Activated CD4-positive, alpha-beta T cell treated with anti-CD3 and anti-CD28 coated beads, Interleukin-2, amount 10 ng/mL, durations not matched to agents 7 days and 5 days (primary cell): ENCODE measurements around the gene HS3ST4. TPM values are rescaled to one million over a fixed set of nuclear protein-coding genes. Genes with fewer than 3 reads are reported as not detected.

Experiments
- CTCF ChIA-PET: fragments of 350-600 bp; sonication (Branson Sonifier 250); formaldehyde crosslinking; loops from one replicate; lab custom pipeline; 2021; ENCODE audit warnings: antibody characterized with exemption; lab: Charles Lee
- POLR2A ChIA-PET: fragments of 350-600 bp; sonication (Branson Sonifier 250); formaldehyde crosslinking; loops from one replicate; lab custom pipeline; 2021; ENCODE audit warnings: antibody characterized with exemption; lab: Charles Lee
- DNase-seq: peaks from one replicate; pipeline ENCODE4 v3.0.0-alpha.2; 2020
- H3K27ac Mint-ChIP-seq: one replicate; pipeline ENCODE4 v1.8.0; 2021; ENCODE audit warnings: mild to moderate bottlenecking, moderate library complexity, mixed read lengths
- H3K27me3 Mint-ChIP-seq: one replicate; pipeline ENCODE4 v1.8.0; 2021; ENCODE audit warnings: mixed read lengths
- H3K36me3 Mint-ChIP-seq: one replicate; pipeline ENCODE4 v1.8.0; 2021; ENCODE audit warnings: low read depth, mixed read lengths
- H3K4me1 Mint-ChIP-seq: one replicate; pipeline ENCODE4 v1.8.0; 2021; ENCODE audit warnings: mixed read lengths
- H3K4me3 Mint-ChIP-seq: one replicate; pipeline ENCODE4 v1.8.0; 2021; ENCODE audit warnings: mild to moderate bottlenecking, moderate library complexity, mixed read lengths
- H3K9me3 Mint-ChIP-seq: one replicate; pipeline ENCODE4 v1.8.0; 2021; ENCODE audit warnings: mixed read lengths
- total RNA-seq, 2 experiments: library from RNA; stranded (reverse); gene quantifications; one replicate each; pipeline ENCODE4 v1.2.3, GENCODE V29; 2021

HS3ST4 gene
- total RNA-seq, 2 experiments from 2014 or later = not detected

GRCh38 chr16:25799816-25800215 is 108.1 kb downstream of the HS3ST4 start:
- no peaks in the 10 kb centered on the region for H3K27me3 Mint-ChIP-seq
- H3K4me3 Mint-ChIP-seq = no peak overlapping the region
- POLR2A ChIA-PET = no interaction called here
- CTCF ChIA-PET = no interaction called here
- no peaks in the 10 kb centered on the region for H3K9me3 Mint-ChIP-seq
- H3K27ac Mint-ChIP-seq = no peak overlapping the region
- no peaks in the 10 kb centered on the region for H3K4me1 Mint-ChIP-seq
- H3K36me3 Mint-ChIP-seq = no peaks in the 10 kb centered on the region
- DNase-seq = no peak

GRCh38 chr16:25812215-25812614 is 120.5 kb downstream of the HS3ST4 start:
- DNase-seq = no peak
- ChIA-PET POLR2A (no interaction called here), CTCF (no interaction called here)
- H3K27ac Mint-ChIP-seq = no peak overlapping the region
- H3K9me3 Mint-ChIP-seq = no peaks in the 10 kb centered on the region
- H3K27me3 Mint-ChIP-seq = no peaks in the 10 kb centered on the region
- H3K4me1 Mint-ChIP-seq = no peaks in the 10 kb centered on the region
- H3K4me3 Mint-ChIP-seq = no peak overlapping the region
- H3K36me3 Mint-ChIP-seq = no peaks in the 10 kb centered on the region

- H3K4me3 Mint-ChIP-seq = no peak overlapping the region
- ChIA-PET POLR2A (no interaction called here), CTCF (no interaction called here)
These were observed 125.5 kb downstream of the HS3ST4 start for GRCh38 chr16:25817295-25817694.

GRCh38 chr16:25817876-25818275 is 126.1 kb downstream of the HS3ST4 start:
- no peaks in the 10 kb centered on the region for H3K36me3 Mint-ChIP-seq
- no peak overlapping the region for H3K27ac Mint-ChIP-seq
- H3K4me3 Mint-ChIP-seq = no peak overlapping the region
- no peaks in the 10 kb centered on the region for H3K4me1 Mint-ChIP-seq
- POLR2A ChIA-PET = interaction anchor here (0.6 kb wide), 1 partner anchor 11 kb away, joined by 3 read pairs; no protein-coding TSS in a partner anchor
- DNase-seq = no peak
- no peaks in the 10 kb centered on the region for H3K9me3 Mint-ChIP-seq
- CTCF ChIA-PET = no interaction called here
- H3K27me3 Mint-ChIP-seq = peaks cover 2% of the 10 kb centered on the region

More at GRCh38 chr16:25817295-25817694, 125.5 kb downstream of the HS3ST4 start:
- DNase-seq = no peak
- H3K4me1 Mint-ChIP-seq = no peaks in the 10 kb centered on the region
- no peak overlapping the region for H3K27ac Mint-ChIP-seq
- peaks cover 2% of the 10 kb centered on the region for H3K27me3 Mint-ChIP-seq
- H3K9me3 Mint-ChIP-seq = no peaks in the 10 kb centered on the region
- H3K36me3 Mint-ChIP-seq = no peaks in the 10 kb centered on the region

DNA sequence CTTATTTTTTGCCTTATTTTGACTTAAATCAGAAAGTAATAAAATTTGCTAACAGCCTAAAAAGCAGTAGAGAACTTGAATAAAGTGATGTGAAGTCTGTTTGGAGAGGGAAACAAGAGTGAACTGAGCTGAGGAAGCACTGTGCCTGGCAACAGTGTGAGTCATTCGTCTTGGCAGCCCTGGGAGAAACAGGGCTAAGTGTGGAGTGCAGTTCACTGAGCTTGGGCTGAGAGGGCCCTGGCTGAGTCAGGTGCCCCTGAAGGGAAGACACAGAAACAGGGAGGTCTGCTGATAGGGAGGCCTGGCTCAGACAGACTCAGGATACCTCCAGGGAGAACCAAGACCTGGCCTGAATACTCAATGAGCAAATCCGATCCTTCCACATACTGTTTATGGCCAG is 132.1 kb downstream of the HS3ST4 start:
- Mint-ChIP-seq H3K9me3 (no peaks in the 10 kb centered on the region), H3K4me3 (no peak overlapping the region), H3K4me1 (no peaks in the 10 kb centered on the region), H3K27me3 (no peaks in the 10 kb centered on the region), H3K36me3 (no peaks in the 10 kb centered on the region), H3K27ac (no peak overlapping the region)
- CTCF ChIA-PET = no interaction called here
- DNase-seq = no peak
- POLR2A ChIA-PET = no interaction called here

- CTCF ChIA-PET = no interaction called here
- DNase-seq = no peak
- Mint-ChIP-seq H3K27me3 (no peaks in the 10 kb centered on the region), H3K4me1 (no peaks in the 10 kb centered on the region), H3K27ac (no peak overlapping the region), H3K9me3 (no peaks in the 10 kb centered on the region), H3K36me3 (no peaks in the 10 kb centered on the region), H3K4me3 (no peak overlapping the region)
- POLR2A ChIA-PET = no interaction called here
These were observed 135.9 kb downstream of the HS3ST4 start for GRCh38 chr16:25827709-25828108.

DNA sequence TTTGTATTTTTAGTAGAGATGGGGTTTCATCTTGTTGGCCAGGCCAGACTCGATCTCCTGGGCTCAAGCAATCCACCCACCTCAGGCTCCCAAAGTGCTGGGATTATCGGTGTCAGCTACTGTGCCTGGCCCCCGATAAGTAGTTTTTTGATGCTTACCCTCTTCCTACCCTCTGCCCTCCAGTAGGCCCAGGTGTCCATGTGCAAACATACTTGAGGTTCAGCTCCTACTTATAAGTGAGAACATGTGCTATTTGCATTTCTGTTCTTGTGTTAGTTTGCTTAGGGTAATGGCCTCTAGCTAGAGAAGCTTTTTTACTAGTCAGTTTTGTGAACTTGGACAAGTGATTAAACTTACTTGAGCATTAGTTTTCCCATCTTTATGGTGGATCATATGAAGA is 136.8 kb downstream of the HS3ST4 start:
- Mint-ChIP-seq H3K9me3 (no peaks in the 10 kb centered on the region), H3K4me3 (no peak overlapping the region), H3K4me1 (no peaks in the 10 kb centered on the region), H3K27ac (no peak overlapping the region), H3K27me3 (peaks cover under 1% of the 10 kb centered on the region), H3K36me3 (no peaks in the 10 kb centered on the region)
- no peak for DNase-seq
- ChIA-PET CTCF (no interaction called here), POLR2A (interaction anchor here (0.5 kb wide), 1 partner anchor 10 kb away, joined by 3 read pairs; no protein-coding TSS in a partner anchor)

- DNase-seq = no peak
- POLR2A ChIA-PET = no interaction called here
- Mint-ChIP-seq H3K27ac (no peak overlapping the region), H3K27me3 (peaks cover 8% of the 10 kb centered on the region), H3K36me3 (no peaks in the 10 kb centered on the region), H3K4me3 (no peak overlapping the region), H3K4me1 (no peaks in the 10 kb centered on the region), H3K9me3 (no peaks in the 10 kb centered on the region)
- CTCF ChIA-PET = no interaction called here
These were observed 140.5 kb downstream of the HS3ST4 start for GRCh38 chr16:25832291-25832690.

- Mint-ChIP-seq H3K9me3 (no peaks in the 10 kb centered on the region), H3K27ac (no peak overlapping the region), H3K36me3 (no peaks in the 10 kb centered on the region), H3K4me1 (peaks cover 4% of the 10 kb centered on the region), H3K4me3 (no peak overlapping the region), H3K27me3 (peaks cover 10% of the 10 kb centered on the region)
- DNase-seq = no peak
- ChIA-PET CTCF (no interaction called here), POLR2A (no interaction called here)
These were observed 142.3 kb downstream of the HS3ST4 start for GRCh38 chr16:25834101-25834500.

GRCh38 chr16:25835126-25835525 is 143.4 kb downstream of the HS3ST4 start:
- POLR2A ChIA-PET = interaction anchor here (0.7 kb wide), 1 partner anchor 480 kb away, joined by 3 read pairs; no protein-coding TSS in a partner anchor
- CTCF ChIA-PET = no interaction called here
- no peak overlapping the region for H3K4me3 Mint-ChIP-seq

DNA sequence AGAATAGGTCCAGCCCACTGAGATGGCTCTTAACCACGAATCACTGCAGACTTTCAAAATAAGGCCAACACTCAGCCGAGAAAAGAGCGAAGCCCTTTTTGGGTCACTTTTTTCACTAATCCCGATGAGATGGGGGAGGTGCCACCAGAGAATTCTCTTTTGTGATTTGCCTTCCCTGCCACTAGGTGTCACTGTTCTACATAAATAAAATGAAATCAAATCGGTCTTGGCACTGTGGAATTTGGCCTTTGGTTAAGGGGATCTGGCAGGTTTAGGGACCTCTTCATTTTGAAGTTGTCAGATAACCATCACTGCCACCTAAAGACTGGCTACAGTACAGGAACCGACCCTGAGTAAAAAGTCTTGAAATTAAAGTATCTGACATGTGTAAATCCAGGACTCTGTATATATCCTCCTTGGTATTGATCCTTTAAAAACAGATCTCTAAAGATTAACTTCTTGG is 147.0 kb downstream of the HS3ST4 start:
- peaks cover 4% of the 10 kb centered on the region for H3K4me1 Mint-ChIP-seq
- peak; percentile 43 for DNase-seq
- no peak overlapping the region for H3K4me3 Mint-ChIP-seq
- CTCF ChIA-PET = interaction anchor here (1.2 kb wide), 1 partner anchor 17 kb away, joined by 4 read pairs; no protein-coding TSS in a partner anchor
- no peak overlapping the region for H3K27ac Mint-ChIP-seq
- H3K36me3 Mint-ChIP-seq = no peaks in the 10 kb centered on the region
- no peaks in the 10 kb centered on the region for H3K9me3 Mint-ChIP-seq
- POLR2A ChIA-PET = no interaction called here
- H3K27me3 Mint-ChIP-seq = peaks cover 8% of the 10 kb centered on the region

More at GRCh38 chr16:25835126-25835525, 143.4 kb downstream of the HS3ST4 start:
- H3K9me3 Mint-ChIP-seq = no peaks in the 10 kb centered on the region
- DNase-seq = no peak
- H3K27ac Mint-ChIP-seq = no peak overlapping the region
- H3K4me1 Mint-ChIP-seq = peaks cover 4% of the 10 kb centered on the region
- peaks cover 10% of the 10 kb centered on the region for H3K27me3 Mint-ChIP-seq
- H3K36me3 Mint-ChIP-seq = no peaks in the 10 kb centered on the region

DNA sequence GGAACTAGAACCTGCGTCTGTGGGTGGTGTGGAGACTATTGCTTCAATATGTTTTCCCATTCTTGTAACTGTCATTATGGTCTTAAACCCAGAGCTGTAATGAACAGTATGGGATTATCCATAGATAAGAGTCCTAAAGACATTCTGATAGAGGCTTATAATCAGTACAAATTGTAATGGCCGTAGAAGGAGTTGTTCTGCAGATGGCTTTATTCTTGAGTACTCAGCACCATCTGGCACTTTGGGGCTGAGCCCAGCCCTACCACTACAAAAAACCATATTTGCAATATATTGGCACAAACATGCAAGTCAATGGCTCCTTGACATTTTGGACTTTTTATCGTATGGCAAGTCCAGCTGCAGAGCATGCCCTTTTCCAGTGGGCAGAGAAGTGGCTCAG is 150.0 kb downstream of the HS3ST4 start:
- H3K4me3 Mint-ChIP-seq = no peak overlapping the region
- H3K4me1 Mint-ChIP-seq = peaks cover 4% of the 10 kb centered on the region
- H3K27ac Mint-ChIP-seq = no peak overlapping the region
- no peaks in the 10 kb centered on the region for H3K36me3 Mint-ChIP-seq
- H3K9me3 Mint-ChIP-seq = no peaks in the 10 kb centered on the region
- no peak for DNase-seq
- POLR2A ChIA-PET = no interaction called here
- peaks cover 7% of the 10 kb centered on the region for H3K27me3 Mint-ChIP-seq
- CTCF ChIA-PET = no interaction called here

- H3K9me3 Mint-ChIP-seq = no peaks in the 10 kb centered on the region
- POLR2A ChIA-PET = no interaction called here
- no peak overlapping the region for H3K27ac Mint-ChIP-seq
- no peak for DNase-seq
- peaks cover 3% of the 10 kb centered on the region for H3K27me3 Mint-ChIP-seq
- H3K4me1 Mint-ChIP-seq = no peaks in the 10 kb centered on the region
- no peak overlapping the region for H3K4me3 Mint-ChIP-seq
- no peaks in the 10 kb centered on the region for H3K36me3 Mint-ChIP-seq
- CTCF ChIA-PET = no interaction called here
These were observed 154.1 kb downstream of the HS3ST4 start for GRCh38 chr16:25845901-25846300.

DNA sequence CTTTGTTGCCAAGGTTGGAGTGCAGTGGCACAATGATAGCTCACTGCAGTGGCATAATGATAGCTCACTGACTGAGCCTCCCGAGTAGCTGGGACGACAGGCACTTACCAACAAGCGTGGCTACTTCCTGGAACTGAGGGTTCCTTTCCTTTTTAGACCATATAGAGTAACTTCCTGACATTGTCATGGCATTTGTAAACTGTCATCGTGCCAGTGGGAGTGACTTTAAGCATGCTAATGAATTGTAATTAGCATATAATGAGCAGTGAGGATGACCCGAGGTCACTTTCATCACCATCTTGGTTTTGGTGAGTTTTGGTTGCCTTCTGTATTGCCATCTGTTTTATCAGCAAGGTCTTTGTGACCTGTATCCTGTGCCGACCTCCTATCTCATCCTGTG is 162.4 kb downstream of the HS3ST4 start:
- H3K27ac Mint-ChIP-seq = no peak overlapping the region
- no peak for DNase-seq
- no peaks in the 10 kb centered on the region for H3K4me1 Mint-ChIP-seq
- peaks cover 16% of the 10 kb centered on the region for H3K27me3 Mint-ChIP-seq
- H3K4me3 Mint-ChIP-seq = no peak overlapping the region
- CTCF ChIA-PET = no interaction called here
- POLR2A ChIA-PET = no interaction called here
- no peaks in the 10 kb centered on the region for H3K9me3 Mint-ChIP-seq
- H3K36me3 Mint-ChIP-seq = no peaks in the 10 kb centered on the region
